ENCODE results near the gene GRIK2. TPM values are rescaled to one million over a fixed set of nuclear protein-coding genes. Genes with fewer than 3 reads are reported as not detected.

Gene GRIK2
- total RNA-seq, 1 experiment from 2014 or later: 0.70 TPM

GRCh38 chr6:101826678-101827077, 433.2 kb downstream of the GRIK2 start:
- peaks cover 2% of the 10 kb centered on the region; the same call in 1 of the 2 replicates for H3K4me1 ChIP-seq (ENCODE audit: insufficient read depth, low read length)
- H2BK5ac ChIP-seq (ENCODE audit: insufficient read length, low read length): no peak overlapping the region
- no peak overlapping the region for H4K8ac ChIP-seq (replicated peaks; ENCODE audit: insufficient read length, low read depth, low read length)
- H3K23ac ChIP-seq (ENCODE audit: insufficient read length, low read depth, low read length): no peak overlapping the region
- peaks cover 9 to 12% of the 10 kb centered on the region in 2 experiments for H3K4me1 Mint-ChIP-seq
- no peak overlapping the region for H4K91ac ChIP-seq (ENCODE audit: insufficient read length, low read depth, low read length)
- no peak overlapping the region for H2AK5ac ChIP-seq (ENCODE audit: insufficient read length, low read length)
- H4K5ac ChIP-seq (ENCODE audit: insufficient read length, low read depth, low read length): no peak overlapping the region
- no peak overlapping the region for H3T11ph ChIP-seq (ENCODE audit: low read length)
- no peaks in the 10 kb centered on the region for H3K27me3 Mint-ChIP-seq (ENCODE audit: low read depth)
- H3K4ac ChIP-seq (ENCODE audit: low read depth, low read length): no peak overlapping the region
- H3K4me2 ChIP-seq (ENCODE audit: insufficient read depth, insufficient read length, low read length): no peak overlapping the region
- no peaks in the 10 kb centered on the region for H3K9me3 ChIP-seq (ENCODE audit: control insufficient read depth, low read depth, low read length)
- H3K4me3 Mint-ChIP-seq: no peak overlapping the region
- no peak overlapping the region for H2AFZ ChIP-seq (ENCODE audit: low read length)
- no peak overlapping the region for H3K27ac Mint-ChIP-seq
- no peak overlapping the region for H2BK15ac ChIP-seq (ENCODE audit: low read depth, low read length)
- no peak overlapping the region for H2BK120ac ChIP-seq (ENCODE audit: low read depth, low read length, poor library complexity, severe bottlenecking)
- no peak overlapping the region for H3K9ac ChIP-seq (ENCODE audit: extremely low read depth, insufficient read length, low read length)
- no CpG with 5 or more reads among the region's 3 CpGs for WGBS (ENCODE audit: extremely low coverage, insufficient read length, low lambda C conversion rate)
- H3K56ac ChIP-seq (ENCODE audit: insufficient read length, low read depth, low read length): no peak overlapping the region
- H3K27me3 ChIP-seq (ENCODE audit: insufficient read depth, low read length): no peaks in the 10 kb centered on the region
- H2BK20ac ChIP-seq (ENCODE audit: low read depth, low read length, poor library complexity, severe bottlenecking): no peak overlapping the region
- no peaks in the 10 kb centered on the region for H3K79me2 ChIP-seq (ENCODE audit: insufficient read depth, low read length)
- peaks cover 12 to 18% of the 10 kb centered on the region in 2 experiments; a peak in 4 of 5 replicates for H3K9me3 Mint-ChIP-seq
- H3K23me2 ChIP-seq (ENCODE audit: insufficient read length, low read depth, low read length, poor library complexity, severe bottlenecking): no peaks in the 10 kb centered on the region
- H3K36me3 Mint-ChIP-seq (ENCODE audit: insufficient read depth in 1 of 3, low read depth in 3 of 3): peaks cover 0 to 17% (median 12%) of the 10 kb centered on the region in 3 experiments; a peak in 5 of 7 replicates
- H3K18ac ChIP-seq (ENCODE audit: insufficient read length, low read depth, low read length): no peak overlapping the region
- no peaks in the 10 kb centered on the region for H3K79me1 ChIP-seq (ENCODE audit: insufficient read depth, low read depth, low read length, poor library complexity, severe bottlenecking)
- H4K20me1 ChIP-seq (ENCODE audit: control insufficient read depth, insufficient read depth, insufficient read length): no peaks in the 10 kb centered on the region
- no peak overlapping the region for H2BK12ac ChIP-seq (ENCODE audit: insufficient read length, low read depth, low read length)
- no peak overlapping the region for H3K27ac ChIP-seq (ENCODE audit: insufficient read length, low read depth, low read length)
- no peak overlapping the region for H3K14ac ChIP-seq (ENCODE audit: insufficient read depth, low read length)
- TF ChIP-seq CTCF (conservative IDR thresholded peaks at IDR 0.05): no peak
- DNase-seq: no peak

Data from H9 (cell line).